ENCODE results near the gene SSNA1. TPM values are rescaled to one million over a fixed set of nuclear protein-coding genes. Genes with fewer than 3 reads are reported as not detected.

SSNA1 gene
- total RNA-seq, 1 donor from 2014 or later: 58.1 TPM

DNA sequence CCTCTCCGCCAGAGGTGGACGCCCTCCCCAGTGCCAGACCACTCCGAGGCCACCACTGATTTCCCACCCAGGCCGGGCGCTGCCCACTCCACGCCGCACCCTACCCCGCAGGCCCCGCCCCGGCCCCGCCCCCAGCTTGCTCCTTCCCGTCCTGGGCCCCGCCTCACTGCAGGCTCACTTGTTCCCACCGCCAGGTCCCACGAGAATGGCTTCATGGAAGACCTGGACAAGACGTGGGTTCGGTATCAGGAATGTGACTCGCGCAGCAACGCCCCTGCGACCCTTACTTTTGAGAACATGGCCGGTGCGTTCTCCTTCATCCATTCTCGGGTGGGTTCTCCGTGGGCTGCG is 25.1 kb upstream of the SSNA1 start:
- peaks cover 3% of the 10 kb centered on the region for H3K4me1 Mint-ChIP-seq (ENCODE audit: unreplicated experiment)
- H3K27ac Mint-ChIP-seq (ENCODE audit: unreplicated experiment): no peak overlapping the region
- H3K4me3 Mint-ChIP-seq (ENCODE audit: unreplicated experiment): no peak overlapping the region
- no peaks in the 10 kb centered on the region for H3K9me3 Mint-ChIP-seq (ENCODE audit: unreplicated experiment)
- TF ChIP-seq, protein P1, sequence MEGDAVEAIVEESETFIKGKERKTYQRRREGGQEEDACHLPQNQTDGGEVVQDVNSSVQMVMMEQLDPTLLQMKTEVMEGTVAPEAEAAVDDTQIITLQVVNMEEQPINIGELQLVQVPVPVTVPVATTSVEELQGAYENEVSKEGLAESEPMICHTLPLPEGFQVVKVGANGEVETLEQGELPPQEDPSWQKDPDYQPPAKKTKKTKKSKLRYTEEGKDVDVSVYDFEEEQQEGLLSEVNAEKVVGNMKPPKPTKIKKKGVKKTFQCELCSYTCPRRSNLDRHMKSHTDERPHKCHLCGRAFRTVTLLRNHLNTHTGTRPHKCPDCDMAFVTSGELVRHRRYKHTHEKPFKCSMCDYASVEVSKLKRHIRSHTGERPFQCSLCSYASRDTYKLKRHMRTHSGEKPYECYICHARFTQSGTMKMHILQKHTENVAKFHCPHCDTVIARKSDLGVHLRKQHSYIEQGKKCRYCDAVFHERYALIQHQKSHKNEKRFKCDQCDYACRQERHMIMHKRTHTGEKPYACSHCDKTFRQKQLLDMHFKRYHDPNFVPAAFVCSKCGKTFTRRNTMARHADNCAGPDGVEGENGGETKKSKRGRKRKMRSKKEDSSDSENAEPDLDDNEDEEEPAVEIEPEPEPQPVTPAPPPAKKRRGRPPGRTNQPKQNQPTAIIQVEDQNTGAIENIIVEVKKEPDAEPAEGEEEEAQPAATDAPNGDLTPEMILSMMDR (IDR thresholded peaks at IDR 0.05): no peak
- no peak for DNase-seq (ENCODE audit: extremely low spot score, unreplicated experiment)
- no peaks in the 10 kb centered on the region for H3K36me3 Mint-ChIP-seq (ENCODE audit: unreplicated experiment)
- peaks cover 26% of the 10 kb centered on the region for H3K27me3 Mint-ChIP-seq (ENCODE audit: unreplicated experiment)

DNA sequence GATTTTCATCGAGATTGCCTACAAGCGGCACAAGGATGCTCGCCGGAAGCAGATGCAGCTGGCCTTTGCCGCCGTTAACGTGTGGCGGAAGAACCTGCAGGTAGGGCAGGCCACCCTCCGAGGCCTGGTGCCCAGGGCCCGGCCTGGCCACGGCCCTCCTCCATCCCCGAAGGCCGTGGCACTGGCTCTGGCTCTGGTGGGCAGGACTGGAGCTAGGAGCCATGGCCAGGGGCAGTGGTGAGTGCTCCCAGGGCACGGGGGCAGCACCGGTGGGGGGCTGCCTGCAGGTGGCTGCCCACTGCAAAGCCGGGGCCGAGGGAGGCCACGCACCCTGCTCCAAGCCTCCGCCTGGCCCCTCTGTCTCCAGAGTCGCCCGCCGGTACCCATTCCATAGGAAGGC is 24.7 kb upstream of the SSNA1 start:
- Mint-ChIP-seq H3K27ac (ENCODE audit: unreplicated experiment) (no peak overlapping the region), H3K4me3 (ENCODE audit: unreplicated experiment) (no peak overlapping the region), H3K4me1 (ENCODE audit: unreplicated experiment) (peaks cover 4% of the 10 kb centered on the region), H3K9me3 (ENCODE audit: unreplicated experiment) (no peaks in the 10 kb centered on the region), H3K36me3 (ENCODE audit: unreplicated experiment) (no peaks in the 10 kb centered on the region), H3K27me3 (ENCODE audit: unreplicated experiment) (peaks cover 24% of the 10 kb centered on the region)
- no peak for DNase-seq (ENCODE audit: extremely low spot score, unreplicated experiment)
- TF ChIP-seq, protein P1 (IDR thresholded peaks at IDR 0.05): no peak

DNA sequence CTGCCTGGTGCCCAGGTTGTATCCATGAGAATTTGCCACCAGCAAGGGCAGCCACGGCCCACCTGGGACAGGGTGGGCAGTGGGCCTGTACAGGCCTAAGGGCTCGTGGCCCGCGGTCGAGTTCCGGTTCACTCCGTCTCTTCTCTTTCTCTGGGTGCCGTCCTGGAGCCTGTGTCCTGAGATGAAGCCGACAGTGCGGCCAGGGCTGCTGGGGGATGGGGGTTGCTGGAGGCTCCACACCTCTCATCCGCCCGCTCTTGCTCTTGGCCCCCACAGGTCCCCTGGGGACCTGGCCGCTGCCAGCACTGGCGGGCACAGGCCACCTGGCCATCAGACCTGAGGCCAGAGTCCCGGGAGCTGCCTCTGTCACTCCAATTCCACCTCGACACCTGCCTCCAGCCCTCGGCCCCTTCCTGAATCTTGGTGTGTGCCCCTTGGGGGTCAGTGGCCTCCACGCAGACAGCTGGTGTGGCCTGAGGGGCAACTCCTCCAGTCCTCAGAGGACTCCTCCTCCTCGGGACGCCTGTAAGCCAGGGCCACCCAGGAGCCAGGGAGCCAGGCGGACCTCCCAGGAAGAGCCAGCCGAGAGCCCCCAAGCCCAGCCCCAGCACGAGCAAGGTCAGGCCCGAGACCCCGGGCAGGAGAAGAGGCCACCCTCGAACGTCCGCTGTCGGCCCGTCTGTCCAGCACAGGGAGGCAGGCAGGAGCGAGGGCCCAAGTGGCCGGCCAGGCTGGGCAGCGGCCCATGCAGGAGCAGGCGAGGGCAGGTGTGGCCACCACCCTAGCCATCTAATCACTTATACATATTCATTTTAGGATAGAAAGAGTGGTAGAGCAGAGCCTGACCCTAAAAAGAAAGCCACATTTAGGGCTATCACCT is 23.9 kb upstream of the SSNA1 start:
- no peak overlapping the region for H3K4me3 Mint-ChIP-seq (ENCODE audit: unreplicated experiment)
- TF ChIP-seq, protein P1 (IDR thresholded peaks at IDR 0.05): no peak
- no peak overlapping the region for H3K27ac Mint-ChIP-seq (ENCODE audit: unreplicated experiment)
- peaks cover 19% of the 10 kb centered on the region for H3K27me3 Mint-ChIP-seq (ENCODE audit: unreplicated experiment)
- no peaks in the 10 kb centered on the region for H3K36me3 Mint-ChIP-seq (ENCODE audit: unreplicated experiment)
- H3K9me3 Mint-ChIP-seq (ENCODE audit: unreplicated experiment): no peaks in the 10 kb centered on the region
- peaks cover 5% of the 10 kb centered on the region for H3K4me1 Mint-ChIP-seq (ENCODE audit: unreplicated experiment)
- no peak for DNase-seq (ENCODE audit: extremely low spot score, unreplicated experiment)

DNA sequence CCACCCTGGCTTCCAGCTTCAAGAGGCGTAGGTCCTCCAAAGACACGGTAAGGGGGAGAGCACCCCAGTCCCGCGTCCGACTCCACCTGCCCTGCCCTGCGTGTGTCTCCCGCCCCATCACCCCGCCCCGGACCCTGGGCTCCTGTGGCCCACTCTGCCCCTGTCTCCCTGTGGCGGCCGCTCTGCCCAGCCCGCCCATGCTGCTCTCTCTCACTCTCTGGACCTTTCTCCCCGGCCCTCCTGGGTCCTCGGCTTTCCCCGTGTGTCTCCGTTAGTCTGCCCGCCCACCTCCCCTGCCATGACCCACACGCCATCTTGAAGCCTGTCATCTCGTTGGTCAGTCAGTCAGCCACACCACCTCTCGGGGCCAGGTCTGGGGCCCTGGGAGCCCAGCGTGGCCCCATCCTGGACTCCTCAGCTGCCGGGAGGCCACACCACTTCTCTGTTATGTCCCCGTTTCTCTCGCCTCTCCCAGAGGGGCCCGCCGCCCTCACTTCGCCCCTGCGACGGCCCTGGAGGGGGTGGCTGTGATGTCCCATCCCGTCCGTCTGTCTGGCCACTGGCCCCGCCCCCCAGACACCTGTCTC is 23.1 kb upstream of the SSNA1 start:
- Mint-ChIP-seq H3K36me3 (ENCODE audit: unreplicated experiment) (no peaks in the 10 kb centered on the region), H3K9me3 (ENCODE audit: unreplicated experiment) (no peaks in the 10 kb centered on the region), H3K27me3 (ENCODE audit: unreplicated experiment) (peaks cover 22% of the 10 kb centered on the region), H3K27ac (ENCODE audit: unreplicated experiment) (no peak overlapping the region), H3K4me1 (ENCODE audit: unreplicated experiment) (peaks cover 5% of the 10 kb centered on the region), H3K4me3 (ENCODE audit: unreplicated experiment) (no peak overlapping the region)
- TF ChIP-seq, protein P1 (IDR thresholded peaks at IDR 0.05): no peak
- no peak for DNase-seq (ENCODE audit: extremely low spot score, unreplicated experiment)

Data from osteocyte (in vitro differentiated cells).